Brain microvascular endothelial cell (primary cell): Measurements from ENCODE around the gene SPDYE4.

Source experiments
- DNase-seq: peaks from one replicate; pipeline ENCODE4 v3.0.0-alpha.2; 2020
- H3K27ac ChIP-seq: fragments of 250-450 bp; sonication (Bioruptor Pico); 2 replicates; pipeline ENCODE4 v1.5.1; 2020; ENCODE audit warnings: mild to moderate bottlenecking, moderate library complexity
- H3K27me3 ChIP-seq: fragments of 250-450 bp; sonication (Bioruptor Pico); replicated peaks from 2 replicates; pipeline ENCODE4 v1.5.1; 2020; ENCODE audit warnings: mild to moderate bottlenecking
- H3K36me3 ChIP-seq: fragments of 250-450 bp; sonication (Bioruptor Pico); replicated peaks from 2 replicates; pipeline ENCODE4 v1.5.1; 2020; ENCODE audit warnings: mild to moderate bottlenecking
- H3K4me3 ChIP-seq: 2 replicates; pipeline ENCODE4 v1.5.1; 2011; ENCODE audit warnings: low read depth, mild to moderate bottlenecking, control low read depth, low read length, moderate library complexity
- CTCF ChIP-seq: IDR thresholded peaks from 2 replicates; pipeline ENCODE4 v1.5.1; 2011; ENCODE audit warnings: low read depth, mild to moderate bottlenecking, moderate library complexity, low read length, control low read depth, inconsistent platforms; ENCODE audit errors: missing control alignments
- in situ Hi-C: cut with HindIII; loops from 2 replicates; pipeline ENCODE4 v1.10.0; 2017; ENCODE audit warnings: low sequenced_read_pairs, low pct_ligation_motif_present

Gene SPDYE4

GRCh38 chr17:8735336-8735939 is 22.9 kb downstream of the SPDYE4 start:
- Histone ChIP-seq H3K4me3 (no peak overlapping the region), H3K27me3 (no peaks in the 10 kb centered on the region), H3K27ac (no peak overlapping the region), H3K36me3 (no peaks in the 10 kb centered on the region)
- no peak for DNase-seq
- in situ Hi-C loops, result no loop called here
- no peak for TF ChIP-seq CTCF

DNA sequence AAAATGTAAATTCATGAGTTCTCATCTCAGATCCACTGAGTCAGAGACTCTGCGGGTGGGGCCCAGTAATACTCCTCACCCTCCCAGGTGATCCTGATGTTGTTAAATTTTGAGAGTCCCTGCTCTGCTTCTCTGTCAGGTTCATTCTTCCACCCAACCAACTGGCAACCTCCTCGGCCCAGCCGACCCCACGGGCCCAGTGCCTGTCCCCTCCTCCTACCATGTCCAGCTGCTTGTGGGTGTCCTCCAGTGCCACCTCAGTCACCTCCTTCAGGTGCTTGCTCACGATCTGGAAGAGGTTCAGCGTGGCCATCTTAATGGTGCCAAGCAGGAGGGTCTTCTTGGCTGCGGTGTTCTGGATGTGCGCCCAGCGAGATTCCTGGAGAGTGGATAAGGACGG is 23.5 kb downstream of the SPDYE4 start:
- Histone ChIP-seq H3K27me3 (no peaks in the 10 kb centered on the region), H3K27ac (no peak overlapping the region), H3K36me3 (no peaks in the 10 kb centered on the region), H3K4me3 (no peak overlapping the region)
- no peak for TF ChIP-seq CTCF
- in situ Hi-C loops, result no loop called here
- no peak for DNase-seq

- no peak for DNase-seq
- H3K4me3 ChIP-seq, result no peak overlapping the region
- TF ChIP-seq CTCF, result no peak
- H3K36me3 ChIP-seq, result no peaks in the 10 kb centered on the region
- H3K27ac ChIP-seq, result no peak overlapping the region
- H3K27me3 ChIP-seq, result no peaks in the 10 kb centered on the region
- in situ Hi-C loops, result no loop called here
Measured at GRCh38 chr17:8732406-8733085, 25.8 kb downstream of the SPDYE4 start.

DNA sequence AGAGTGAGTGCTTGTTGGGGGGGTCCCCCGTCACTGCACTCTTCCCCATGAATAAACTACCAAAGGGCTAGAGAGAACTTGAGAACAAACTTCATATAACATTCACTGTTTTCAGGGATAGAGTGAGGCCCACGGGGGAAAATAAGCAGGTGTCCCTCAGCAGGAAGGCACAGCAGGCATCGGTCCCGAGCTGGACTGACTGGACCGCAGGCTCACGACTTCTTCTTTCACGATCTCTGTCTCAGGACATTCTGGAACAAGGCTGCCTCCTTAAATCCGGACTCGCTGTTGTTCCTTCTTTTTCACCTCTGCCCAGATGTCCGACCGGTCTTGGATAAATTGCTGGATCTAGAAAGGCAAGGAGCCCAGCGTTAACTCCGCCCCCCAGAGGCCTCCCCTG is 28.5 kb downstream of the SPDYE4 start:
- in situ Hi-C loops, result no loop called here

DNA sequence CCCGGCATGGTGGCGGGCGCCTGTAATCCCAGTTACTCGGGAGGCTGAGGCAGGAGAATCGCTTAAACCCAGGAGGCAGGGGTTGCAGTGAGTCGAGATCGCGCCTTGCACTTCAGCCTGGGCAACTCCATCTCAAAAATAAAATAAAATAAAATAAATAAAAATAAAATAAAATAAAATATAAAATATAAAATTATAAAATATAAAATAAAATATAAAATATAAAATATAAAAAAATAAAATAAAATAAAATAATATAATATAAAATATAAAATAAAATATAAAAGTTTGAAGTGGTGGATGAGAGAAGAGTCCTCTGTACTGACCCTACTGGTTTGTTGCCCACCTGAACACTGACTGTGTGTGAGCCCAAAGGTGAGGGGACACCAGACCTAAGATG is 28.9 kb downstream of the SPDYE4 start:
- no peak for TF ChIP-seq CTCF
- H3K27me3 ChIP-seq, result no peaks in the 10 kb centered on the region
- H3K4me3 ChIP-seq, result no peak overlapping the region
- in situ Hi-C loops, result no loop called here
- no peaks in the 10 kb centered on the region for H3K36me3 ChIP-seq
- H3K27ac ChIP-seq, result no peak overlapping the region
- DNase-seq, result no peak

More for the DNA sequence above, 28.5 kb downstream of the SPDYE4 start:
- Histone ChIP-seq H3K27me3 (no peaks in the 10 kb centered on the region), H3K4me3 (no peak overlapping the region), H3K27ac (no peak overlapping the region), H3K36me3 (no peaks in the 10 kb centered on the region)
- no peak for DNase-seq
- TF ChIP-seq CTCF, result no peak

GRCh38 chr17:8728971-8729370 is 29.4 kb downstream of the SPDYE4 start:
- no peaks in the 10 kb centered on the region for H3K36me3 ChIP-seq

More at GRCh38 chr17:8728971-8729370, 29.4 kb downstream of the SPDYE4 start:
- in situ Hi-C loops, result no loop called here
- TF ChIP-seq CTCF, result no peak
- H3K4me3 ChIP-seq, result no peak overlapping the region
- H3K27me3 ChIP-seq, result no peaks in the 10 kb centered on the region
- no peak overlapping the region for H3K27ac ChIP-seq
- no peak for DNase-seq
